Ascending aorta (tissue), 2 donors: Measurements from ENCODE around the gene ONECUT1. TPM values are rescaled to one million over a fixed set of nuclear protein-coding genes. Genes with fewer than 3 reads are reported as not detected.

ENCODE experiments used
- DNase-seq, 2 donors: peaks; one replicate each; pipeline ENCODE4 v3.0.0-alpha.2; 2019; ENCODE audit warnings: low spot score in 2 of 2
- H3K27ac ChIP-seq, 2 donors: fragments of 200-600 bp; sonication (generic); one replicate each; pipeline ENCODE4 v1.5.1; 2016 to 2017; ENCODE audit warnings: mild to moderate bottlenecking in 1 of 2
- H3K27me3 ChIP-seq: fragments of 200-600 bp; sonication (generic); one replicate; pipeline ENCODE4 v1.5.1; 2017
- H3K36me3 ChIP-seq, 2 donors: fragments of 200-600 bp; sonication (generic); one replicate each; pipeline ENCODE4 v1.5.1; 2016
- H3K4me1 ChIP-seq, 2 donors: fragments of 200-600 bp; sonication (generic); one replicate each; pipeline ENCODE4 v1.5.1; 2016 to 2017; ENCODE audit warnings: mild to moderate bottlenecking in 1 of 2
- H3K4me3 ChIP-seq, 2 donors: fragments of 200-600 bp; sonication (generic); one replicate each; pipeline ENCODE4 v1.5.1; 2016 to 2017; ENCODE audit warnings: mild to moderate bottlenecking in 1 of 2
- H3K9me3 ChIP-seq, 2 donors: fragments of 200-600 bp; sonication (generic); one replicate each; pipeline ENCODE4 v1.5.1; 2016
- CTCF ChIP-seq, 3 experiments: fragments of 200-600 bp in 2 of 3; fragments of 450-650 bp in 1 of 3; sonication (generic) in 2 of 3; IDR thresholded peaks; one replicate each; pipeline ENCODE4 v1.5.1; 2016 to 2019; ENCODE audit warnings: antibody characterized with exemption in 3 of 3, mild to moderate bottlenecking in 1 of 3, moderate library complexity in 1 of 3
- intact Hi-C: fragments of 100-400 bp; cut with DNase I; formaldehyde crosslinking; loops from one replicate; pipeline ENCODE4 v1.15.1; 2023
- total RNA-seq: library from RNA; depleted of rRNA; stranded (reverse); fragments of >200 nt; gene quantifications from one replicate; pipeline ENCODE4 v1.1.0, GENCODE V29; 2016

The ONECUT1 gene
- total RNA-seq, 1 donor from 2014 or later = 1.5 TPM

- Histone ChIP-seq H3K4me1 (peaks cover 0 to 7% of the 10 kb centered on the region in 2 donors), H3K27ac (no peak overlapping the region), H3K9me3 (no peaks in the 10 kb centered on the region), H3K27me3 (no peaks in the 10 kb centered on the region), H3K4me3 (no peak overlapping the region), H3K36me3 (no peaks in the 10 kb centered on the region)
- intact Hi-C loops = loop anchor here (1.0 to 5.0 kb wide), 2 partner anchors 58 to 479 kb away; partner anchors contain the start of gene ATOSA
- TF ChIP-seq CTCF (IDR thresholded peaks at IDR 0.05) = peak; percentile 74 to 88 (median 77)
- peak in 1 of 2 donors; percentile 82 for DNase-seq
Observed at GRCh38 chr15:52735231-52736089, 54.7 kb downstream of the ONECUT1 start.

- H3K9me3 ChIP-seq = no peaks in the 10 kb centered on the region
- H3K4me3 ChIP-seq = no peak overlapping the region
- H3K27me3 ChIP-seq = no peaks in the 10 kb centered on the region
- intact Hi-C loops = loop anchor here (5.0 kb wide), 1 partner anchor 207 kb away; the partner anchor contains the start of gene MYO5A
- no peak for DNase-seq
- TF ChIP-seq CTCF (IDR thresholded peaks at IDR 0.05) = no peak
- no peak overlapping the region for H3K27ac ChIP-seq
- H3K36me3 ChIP-seq = no peaks in the 10 kb centered on the region
- H3K4me1 ChIP-seq = peaks cover 0 to 7% of the 10 kb centered on the region in 2 donors
Observed at GRCh38 chr15:52734329-52734728, 55.8 kb downstream of the ONECUT1 start.

GRCh38 chr15:52733696-52734255 lies 56.4 kb downstream of the ONECUT1 start:
- peaks cover 0 to 7% of the 10 kb centered on the region in 2 donors for H3K4me1 ChIP-seq
- H3K27ac ChIP-seq = peak overlapping the region in 1 of 2 donors; percentile 22
- DNase-seq = no peak
- no peaks in the 10 kb centered on the region for H3K9me3 ChIP-seq
- no peaks in the 10 kb centered on the region for H3K36me3 ChIP-seq
- no peak overlapping the region for H3K4me3 ChIP-seq
- no peaks in the 10 kb centered on the region for H3K27me3 ChIP-seq
- no peak for TF ChIP-seq CTCF (IDR thresholded peaks at IDR 0.05)
- intact Hi-C loops = loop anchor here (5.0 kb wide), 1 partner anchor 206 kb away; the partner anchor contains the start of gene MYO5A

DNA sequence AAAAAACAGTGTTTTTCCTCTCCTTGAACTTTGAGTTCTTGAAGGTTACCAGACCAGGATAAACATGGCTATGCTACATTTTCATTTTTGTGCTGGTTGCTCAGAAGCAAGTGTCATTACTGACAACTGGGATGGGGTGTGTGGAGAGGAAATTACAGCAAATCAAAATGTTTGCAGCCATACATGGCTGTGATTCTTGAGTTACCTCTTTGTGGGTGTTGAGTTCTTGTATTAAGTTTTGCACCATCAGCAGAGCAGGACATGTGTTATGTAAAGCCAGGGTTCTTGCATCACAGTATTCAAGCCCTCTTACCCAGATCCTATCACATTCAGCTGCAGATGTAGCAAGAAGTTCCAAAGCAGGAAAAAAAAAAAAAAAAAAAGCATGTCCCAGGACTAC lies 57.0 kb downstream of the ONECUT1 start:
- Histone ChIP-seq H3K4me3 (no peak overlapping the region), H3K36me3 (no peaks in the 10 kb centered on the region), H3K27ac (no peak overlapping the region), H3K27me3 (no peaks in the 10 kb centered on the region), H3K9me3 (no peaks in the 10 kb centered on the region), H3K4me1 (peaks cover 0 to 7% of the 10 kb centered on the region in 2 donors)
- no peak for TF ChIP-seq CTCF (IDR thresholded peaks at IDR 0.05)
- no peak for DNase-seq
- intact Hi-C loops = loop anchor here (5.0 kb wide), 1 partner anchor 206 kb away; the partner anchor contains the start of gene MYO5A

DNA sequence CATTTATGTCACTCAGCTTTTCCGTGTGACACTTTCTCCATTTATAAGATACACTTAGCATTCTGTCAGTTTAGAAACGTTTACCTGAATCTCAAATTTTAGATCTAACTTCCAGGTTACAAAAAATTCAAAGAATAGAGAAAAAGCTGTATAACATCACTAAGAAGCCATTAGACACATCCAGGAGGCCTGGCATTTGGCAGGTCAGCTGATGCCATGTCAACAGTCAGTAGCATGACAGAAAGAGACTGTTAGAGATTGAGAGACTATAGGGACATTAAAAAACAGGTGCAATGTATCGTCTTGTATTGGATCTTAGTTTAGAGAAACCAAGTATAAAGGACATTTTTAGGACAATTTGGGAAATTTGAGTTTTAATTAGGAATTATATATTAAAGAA lies 57.6 kb downstream of the ONECUT1 start:
- no peak for TF ChIP-seq CTCF (IDR thresholded peaks at IDR 0.05)
- H3K9me3 ChIP-seq = no peaks in the 10 kb centered on the region
- no peak overlapping the region for H3K27ac ChIP-seq
- no peaks in the 10 kb centered on the region for H3K36me3 ChIP-seq
- H3K4me1 ChIP-seq = peaks cover 0 to 7% of the 10 kb centered on the region in 2 donors
- H3K27me3 ChIP-seq = no peaks in the 10 kb centered on the region
- intact Hi-C loops = loop anchor here (5.0 kb wide), 1 partner anchor 205 kb away; the partner anchor contains the start of gene MYO5A
- DNase-seq = no peak
- H3K4me3 ChIP-seq = no peak overlapping the region
